HepG2 (cell line): Measurements from ENCODE around the gene DRAXIN. TPM values are rescaled to one million over a fixed set of nuclear protein-coding genes. Genes with fewer than 3 reads are reported as not detected.

Experiments used
- HBP1 ChIP-seq: IDR thresholded peaks from 2 replicates; pipeline ENCODE4 v1.6.1; 2016; ENCODE audit warnings: low read depth, control low read depth
- MAX ChIP-seq: IDR thresholded peaks from 2 replicates; pipeline ENCODE4 v1.6.1; 2012; ENCODE audit warnings: inconsistent platforms
- MNT ChIP-seq: fragments of 450-650 bp; IDR thresholded peaks from 2 replicates; pipeline ENCODE4 v1.6.1; 2016
- NFYB ChIP-seq: sonication (generic); formaldehyde crosslinking; IDR thresholded peaks from 2 replicates; pipeline ENCODE4 v1.4.0; 2020; ENCODE audit warnings: missing genetic modification reagents
- PAWR ChIP-seq: sonication (generic); formaldehyde crosslinking; IDR thresholded peaks from 2 replicates; pipeline ENCODE4 v1.4.0; 2020; ENCODE audit warnings: missing genetic modification reagents, mild to moderate bottlenecking, borderline replicate concordance
- TEAD3 ChIP-seq: optimal IDR thresholded peaks from 2 replicates; pipeline ENCODE3; 2016; ENCODE audit warnings: borderline replicate concordance
- TRAFD1 ChIP-seq: sonication (generic); formaldehyde crosslinking; IDR thresholded peaks from 2 replicates; pipeline ENCODE4 v1.5.1; 2020; ENCODE audit warnings: missing genetic modification reagents, mild to moderate bottlenecking, borderline replicate concordance
- ZFX ChIP-seq: sonication (generic); formaldehyde crosslinking; IDR thresholded peaks from 2 replicates; pipeline ENCODE4 v1.4.0; 2020; ENCODE audit warnings: mild to moderate bottlenecking, low read depth, missing genetic modification reagents, moderate library complexity
- ZNF138 ChIP-seq: sonication (generic); formaldehyde crosslinking; IDR thresholded peaks from 2 replicates; pipeline ENCODE4 v1.5.0; 2020; ENCODE audit warnings: mild to moderate bottlenecking, low read depth, missing genetic modification reagents
- ZNF280B ChIP-seq: sonication (generic); formaldehyde crosslinking; IDR thresholded peaks from 2 replicates; pipeline ENCODE4 v1.5.0; 2020; ENCODE audit warnings: missing genetic modification reagents, mild to moderate bottlenecking, borderline replicate concordance
- ZNF329 ChIP-seq: sonication (generic); formaldehyde crosslinking; IDR thresholded peaks from 2 replicates; pipeline ENCODE4 v1.9.0; 2021; ENCODE audit warnings: low read depth, mild to moderate bottlenecking, missing genetic modification reagents
- ZNF331 ChIP-seq: sonication (generic); formaldehyde crosslinking; IDR thresholded peaks from 2 replicates; pipeline ENCODE4 v1.4.0; 2020; ENCODE audit warnings: missing genetic modification reagents
- ZNF44 ChIP-seq: sonication (generic); formaldehyde crosslinking; IDR thresholded peaks from 2 replicates; pipeline ENCODE4 v1.5.1; 2020; ENCODE audit warnings: mild to moderate bottlenecking, missing genetic modification reagents
- ZNF510 ChIP-seq: sonication (generic); formaldehyde crosslinking; IDR thresholded peaks from 2 replicates; pipeline ENCODE4 v1.4.0; 2020; ENCODE audit warnings: low read depth, mild to moderate bottlenecking, missing genetic modification reagents
- ZNF574 ChIP-seq: sonication (generic); formaldehyde crosslinking; IDR thresholded peaks from 2 replicates; pipeline ENCODE4 v1.4.0; 2020; ENCODE audit warnings: missing genetic modification reagents
- ZNF777 ChIP-seq: sonication (generic); formaldehyde crosslinking; IDR thresholded peaks from 2 replicates; pipeline ENCODE4 v1.4.0; 2020; ENCODE audit warnings: missing genetic modification reagents
- ZSCAN21 ChIP-seq: sonication (generic); formaldehyde crosslinking; IDR thresholded peaks from 2 replicates; pipeline ENCODE4 v1.8.0; 2022; ENCODE audit warnings: mild to moderate bottlenecking, missing genetic modification reagents, moderate library complexity, borderline replicate concordance
- ZSCAN31 ChIP-seq: sonication (generic); formaldehyde crosslinking; IDR thresholded peaks from 2 replicates; pipeline ENCODE4 v1.5.0; 2020; ENCODE audit warnings: low read depth, mild to moderate bottlenecking, missing genetic modification reagents
- ZSCAN9 ChIP-seq: IDR thresholded peaks from 2 replicates; pipeline ENCODE4 v1.6.1; 2016; ENCODE audit warnings: borderline replicate concordance
- polyA plus RNA-seq, 8 experiments: library from polyadenylated mRNA; depleted of rRNA in 3 of 8; stranded (reverse) in 7 of 8; unstranded in 1 of 8; fragments of >200 nt; fragmentation: Illumina TruSeq in 4 of 8; extraction: Trizol in 4 of 8; gene quantifications; 2 replicates each; pipeline versions ENCODE4 v1.2.1 to v1.2.3, GENCODE V29; 2011 to 2016; ENCODE audit warnings: low read depth in 4 of 8, missing spikeins in 1 of 8, mixed read lengths in 1 of 8; ENCODE audit not compliant: insufficient read depth in 1 of 8
- total RNA-seq, 5 experiments: library from RNA; depleted of rRNA; stranded (reverse); fragments of >200 nt; fragmentation: Illumina TruSeq; extraction: Trizol; gene quantifications; 2 replicates each; pipeline ENCODE4 v1.2.3, GENCODE V29; 2016; ENCODE audit warnings: low read depth in 1 of 5

Gene DRAXIN
- total and polyA plus RNA-seq, 2 of the 13 experiments (the other 11 are each of a cell fraction or from before 2014, with no cell fraction given), result 0.02 TPM; not detected in 1

- peak; percentile 94 for TF ChIP-seq MNT
- TF ChIP-seq ZNF280B, result no peak
- TF ChIP-seq MAX, result peak; percentile 38
- no peak for TF ChIP-seq ZNF331 (CRISPR knock-in tag)
- no peak for TF ChIP-seq ZSCAN21 (CRISPR knock-in tag)
- TF ChIP-seq ZNF138, result no peak
- no peak for TF ChIP-seq NFYB
- TF ChIP-seq ZNF510, result no peak
- TF ChIP-seq TEAD3 (CRISPR knock-in tag), result no peak
- TF ChIP-seq ZFX, result peak; percentile 71
- no peak for TF ChIP-seq ZNF329 (CRISPR knock-in tag)
- TF ChIP-seq PAWR, result no peak
- TF ChIP-seq ZSCAN9, result no peak
- no peak for TF ChIP-seq ZNF574 (CRISPR knock-in tag)
- TF ChIP-seq TRAFD1 (CRISPR knock-in tag), result no peak
- TF ChIP-seq ZSCAN31 (CRISPR knock-in tag), result no peak
- no peak for TF ChIP-seq ZNF44 (CRISPR knock-in tag)
- TF ChIP-seq HBP1 (CRISPR knock-in tag), result no peak
- TF ChIP-seq ZNF777, result peak; percentile 52
Observed at GRCh38 chr1:11729498-11730428, 38.3 kb downstream of the DRAXIN start (continued).
